Stimulated activated CD4-positive, alpha-beta T cell treated with anti-CD3 and anti-CD28 coated beads, Interleukin-1b, Interleukin-23, amount 100 ng/mL, for 24 hours (primary cell): Measurements from ENCODE around the gene MADD.
"Not testable (repeated sequence)": the region's sequence is repeated elsewhere in the genome, so short reads cannot be mapped to it uniquely, and the experiment has no call there.

ENCODE experiments used
- DNase-seq, 4 experiments: peaks; one replicate each; pipeline ENCODE4 v3.0.0-alpha.2; 2020; ENCODE audit warnings: low read depth in 4 of 4, low spot score in 1 of 4

MADD gene

GRCh38 chr11:47317064-47317828 is 47.3 kb downstream of the MADD start:
- DNase-seq: no peak

- DNase-seq: no peak
Observed at GRCh38 chr11:47318166-47318565, 48.2 kb downstream of the MADD start.

- no peak for DNase-seq
Observed at GRCh38 chr11:47324520-47324919, 54.6 kb downstream of the MADD start.

- DNase-seq: no peak
Observed at GRCh38 chr11:47325271-47326041, 55.5 kb downstream of the MADD start.

- no peak for DNase-seq
Observed at GRCh38 chr11:47326198-47326597, 56.3 kb downstream of the MADD start.

- DNase-seq: no peak
Observed at GRCh38 chr11:47327025-47327424, 57.1 kb downstream of the MADD start.

- no peak for DNase-seq
Observed at GRCh38 chr11:47327949-47328348, 58.0 kb downstream of the MADD start.

- DNase-seq: no peak
Observed at GRCh38 chr11:47328449-47329390, 58.8 kb downstream of the MADD start.

- DNase-seq: no peak
Observed at GRCh38 chr11:47329431-47329986, 59.6 kb downstream of the MADD start.

GRCh38 chr11:47329987-47330931 is 60.3 kb downstream of the MADD start:
- DNase-seq: no peak

- no peak for DNase-seq
Observed at GRCh38 chr11:47331454-47332302, 61.7 kb downstream of the MADD start.

GRCh38 chr11:47332303-47332711 is 62.4 kb downstream of the MADD start:
- DNase-seq: no peak

- no peak for DNase-seq
Observed at GRCh38 chr11:47332791-47333525, 63.0 kb downstream of the MADD start.

- DNase-seq: no peak
Observed at GRCh38 chr11:47333526-47333845, 63.6 kb downstream of the MADD start.

- DNase-seq: no peak
Observed at GRCh38 chr11:47333886-47334443, 64.0 kb downstream of the MADD start.

- DNase-seq: not testable (repeated sequence)
Observed at GRCh38 chr11:47334699-47335411, 64.9 kb downstream of the MADD start.

- DNase-seq: no peak
Observed at GRCh38 chr11:47335733-47336132, 65.8 kb downstream of the MADD start.

GRCh38 chr11:47336595-47336994 is 66.7 kb downstream of the MADD start:
- no peak for DNase-seq
